ENCODE results near the gene ATP8A2. TPM values are rescaled to one million over a fixed set of nuclear protein-coding genes. Genes with fewer than 3 reads are reported as not detected.

Gene ATP8A2
- total RNA-seq, 3 donors from 2014 or later (not counting 1 experiment from before 2014, with no cell fraction given), result 0.43 to 0.68 (median 0.59) TPM

DNA sequence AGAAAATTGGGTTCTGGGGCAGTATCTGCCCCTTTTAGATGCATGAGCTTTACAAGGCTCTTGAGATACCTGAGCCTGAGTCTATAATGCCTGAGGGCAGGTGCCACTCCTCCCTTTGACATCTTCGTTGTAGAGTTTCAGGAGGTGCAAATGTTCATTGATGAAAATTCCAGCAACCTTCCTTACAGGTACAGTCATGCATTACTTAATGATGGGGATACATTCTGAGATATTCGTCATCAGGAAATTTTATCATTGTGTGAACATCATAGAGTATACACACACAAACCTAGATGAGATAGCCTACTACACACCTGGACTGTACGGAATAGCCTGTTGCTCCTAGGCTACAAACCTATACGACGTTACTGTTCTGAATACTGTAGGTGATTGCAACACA is 370.0 kb downstream of the ATP8A2 start:
- Histone ChIP-seq H3K4me1 (ENCODE audit: control insufficient read depth, insufficient read depth, low read length) (peaks cover 18% of the 10 kb centered on the region), H3K27ac (ENCODE audit: low read length) (no peak overlapping the region), H3K9me3 (ENCODE audit: control insufficient read depth, insufficient read depth, low read length) (no peaks in the 10 kb centered on the region), H3K4me3 (ENCODE audit: low read length) (no peak overlapping the region), H3K36me3 (ENCODE audit: control insufficient read depth, insufficient read depth, low read length) (no peaks in the 10 kb centered on the region), H3K27me3 (ENCODE audit: control insufficient read depth, insufficient read depth, low read length) (no peaks in the 10 kb centered on the region)
- Mint-ChIP-seq H3K9me3 (no peaks in the 10 kb centered on the region), H3K4me1 (peaks cover 26 to 35% of the 10 kb centered on the region in 2 donors), H3K27ac (no peak overlapping the region), H3K36me3 (no peaks in the 10 kb centered on the region), H3K27me3 (ENCODE audit: low read depth in 2 of 2) (no peaks in the 10 kb centered on the region), H3K4me3 (no peak overlapping the region)
- 94% methylated on average over 2 of the region's 5 CpGs for WGBS (ENCODE audit: insufficient coverage)
- no peak for DNase-seq
- no peak for ATAC-seq
- intact Hi-C loops (cut with micrococcal nuclease), result no loop called here
- TF ChIP-seq, protein P1, sequence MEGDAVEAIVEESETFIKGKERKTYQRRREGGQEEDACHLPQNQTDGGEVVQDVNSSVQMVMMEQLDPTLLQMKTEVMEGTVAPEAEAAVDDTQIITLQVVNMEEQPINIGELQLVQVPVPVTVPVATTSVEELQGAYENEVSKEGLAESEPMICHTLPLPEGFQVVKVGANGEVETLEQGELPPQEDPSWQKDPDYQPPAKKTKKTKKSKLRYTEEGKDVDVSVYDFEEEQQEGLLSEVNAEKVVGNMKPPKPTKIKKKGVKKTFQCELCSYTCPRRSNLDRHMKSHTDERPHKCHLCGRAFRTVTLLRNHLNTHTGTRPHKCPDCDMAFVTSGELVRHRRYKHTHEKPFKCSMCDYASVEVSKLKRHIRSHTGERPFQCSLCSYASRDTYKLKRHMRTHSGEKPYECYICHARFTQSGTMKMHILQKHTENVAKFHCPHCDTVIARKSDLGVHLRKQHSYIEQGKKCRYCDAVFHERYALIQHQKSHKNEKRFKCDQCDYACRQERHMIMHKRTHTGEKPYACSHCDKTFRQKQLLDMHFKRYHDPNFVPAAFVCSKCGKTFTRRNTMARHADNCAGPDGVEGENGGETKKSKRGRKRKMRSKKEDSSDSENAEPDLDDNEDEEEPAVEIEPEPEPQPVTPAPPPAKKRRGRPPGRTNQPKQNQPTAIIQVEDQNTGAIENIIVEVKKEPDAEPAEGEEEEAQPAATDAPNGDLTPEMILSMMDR (IDR thresholded peaks at IDR 0.05), result no peak

DNA sequence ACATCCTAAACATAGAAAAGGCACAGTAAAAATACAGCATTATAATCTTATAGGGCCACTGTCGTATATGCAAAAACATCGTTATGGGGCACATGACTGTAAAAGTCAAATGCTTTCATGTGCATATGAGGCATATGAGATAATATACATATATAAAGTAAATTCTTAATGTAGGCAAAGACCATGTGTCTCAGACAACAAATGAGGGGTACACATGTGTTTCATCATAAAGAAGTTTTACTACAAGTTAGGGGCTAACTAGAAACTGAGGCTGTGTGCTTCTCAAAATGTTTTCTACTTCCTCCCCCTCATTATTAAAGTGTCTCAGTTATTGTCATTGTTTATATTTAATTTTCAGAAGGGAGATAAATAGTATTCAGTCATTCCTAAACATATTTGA is 370.4 kb downstream of the ATP8A2 start:
- ATAC-seq, result no peak
- WGBS (ENCODE audit: insufficient coverage), result no CpG with 5 or more reads among the region's 2 CpGs

DNA sequence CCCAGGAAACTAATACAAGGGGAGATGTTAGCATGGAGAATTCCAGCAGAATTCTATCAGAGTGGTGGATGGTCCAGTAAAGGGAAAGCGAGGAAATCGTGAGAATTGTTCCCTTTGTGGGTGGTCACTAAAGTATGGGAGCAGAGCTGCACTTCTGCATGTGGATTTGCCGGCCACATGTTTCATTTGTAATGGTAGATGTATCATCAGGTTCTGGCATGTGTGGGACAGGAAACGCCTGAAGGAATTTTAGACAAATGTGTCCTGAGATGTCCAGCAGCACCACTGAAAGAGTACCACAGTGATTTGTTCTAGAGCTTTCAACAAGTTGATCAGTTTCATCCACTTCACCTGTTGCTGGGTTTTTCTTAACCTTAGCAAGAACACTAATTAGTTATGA is 371.6 kb downstream of the ATP8A2 start:
- Histone ChIP-seq H3K27ac (ENCODE audit: low read length) (no peak overlapping the region), H3K36me3 (ENCODE audit: control insufficient read depth, insufficient read depth, low read length) (no peaks in the 10 kb centered on the region), H3K4me1 (ENCODE audit: control insufficient read depth, insufficient read depth, low read length) (peaks cover 7% of the 10 kb centered on the region), H3K27me3 (ENCODE audit: control insufficient read depth, insufficient read depth, low read length) (no peaks in the 10 kb centered on the region), H3K9me3 (ENCODE audit: control insufficient read depth, insufficient read depth, low read length) (no peaks in the 10 kb centered on the region), H3K4me3 (ENCODE audit: low read length) (no peak overlapping the region)
- no peak for DNase-seq
- Mint-ChIP-seq H3K27ac (no peak overlapping the region), H3K9me3 (no peaks in the 10 kb centered on the region), H3K4me3 (no peak overlapping the region), H3K27me3 (ENCODE audit: low read depth in 2 of 2) (peaks cover 0 to 8% of the 10 kb centered on the region in 2 donors), H3K36me3 (no peaks in the 10 kb centered on the region), H3K4me1 (peaks cover 17 to 23% of the 10 kb centered on the region in 2 donors)
- intact Hi-C loops (cut with micrococcal nuclease), result no loop called here
- 91% methylated on average over 4 of the region's 4 CpGs for WGBS (ENCODE audit: insufficient coverage)
- ATAC-seq, result no peak
- TF ChIP-seq, protein P1 (IDR thresholded peaks at IDR 0.05), result no peak

More for the DNA sequence above, 370.4 kb downstream of the ATP8A2 start:
- peaks cover 0 to 4% of the 10 kb centered on the region in 2 donors for H3K27me3 Mint-ChIP-seq (ENCODE audit: low read depth in 2 of 2)
- H3K4me3 Mint-ChIP-seq, result no peak overlapping the region
- TF ChIP-seq, protein P1 (IDR thresholded peaks at IDR 0.05), result no peak
- H3K36me3 ChIP-seq (ENCODE audit: control insufficient read depth, insufficient read depth, low read length), result no peaks in the 10 kb centered on the region
- intact Hi-C loops (cut with micrococcal nuclease), result no loop called here
- peaks cover 25 to 32% of the 10 kb centered on the region in 2 donors for H3K4me1 Mint-ChIP-seq
- no peak overlapping the region for H3K27ac ChIP-seq (ENCODE audit: low read length)
- H3K27ac Mint-ChIP-seq, result no peak overlapping the region
- DNase-seq, result no peak
- no peaks in the 10 kb centered on the region for H3K9me3 Mint-ChIP-seq
- no peaks in the 10 kb centered on the region for H3K9me3 ChIP-seq (ENCODE audit: control insufficient read depth, insufficient read depth, low read length)
- no peaks in the 10 kb centered on the region for H3K27me3 ChIP-seq (ENCODE audit: control insufficient read depth, insufficient read depth, low read length)
- peaks cover 18% of the 10 kb centered on the region for H3K4me1 ChIP-seq (ENCODE audit: control insufficient read depth, insufficient read depth, low read length)
- H3K36me3 Mint-ChIP-seq, result no peaks in the 10 kb centered on the region
- no peak overlapping the region for H3K4me3 ChIP-seq (ENCODE audit: low read length)

DNA sequence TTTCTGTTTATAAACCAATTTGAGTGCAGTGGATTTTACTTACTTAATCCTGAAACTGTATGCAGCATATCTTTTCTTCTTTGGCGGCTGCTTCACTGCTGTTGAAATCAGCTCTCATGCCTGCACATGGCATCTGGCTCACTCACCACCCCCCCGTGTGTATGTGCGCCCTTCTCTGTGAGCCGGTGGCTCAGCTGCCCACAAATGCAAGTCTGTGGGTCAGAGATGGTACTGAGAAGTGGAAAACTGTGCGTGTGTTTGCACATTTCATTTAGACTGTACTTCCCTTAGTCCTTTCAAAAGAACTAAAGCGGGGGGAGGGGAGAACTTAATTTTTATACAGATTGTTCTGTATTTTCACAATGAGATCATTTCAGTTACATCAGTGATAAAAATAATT is 372.4 kb downstream of the ATP8A2 start:
- Mint-ChIP-seq H3K36me3 (no peaks in the 10 kb centered on the region), H3K27ac (peak overlapping the region in 1 of 2 donors; percentile 15), H3K9me3 (no peaks in the 10 kb centered on the region), H3K4me3 (no peak overlapping the region), H3K27me3 (ENCODE audit: low read depth in 2 of 2) (peaks cover 0 to 8% of the 10 kb centered on the region in 2 donors), H3K4me1 (peaks cover 9 to 16% of the 10 kb centered on the region in 2 donors)
- Histone ChIP-seq H3K27ac (ENCODE audit: low read length) (no peak overlapping the region), H3K27me3 (ENCODE audit: control insufficient read depth, insufficient read depth, low read length) (no peaks in the 10 kb centered on the region), H3K9me3 (ENCODE audit: control insufficient read depth, insufficient read depth, low read length) (no peaks in the 10 kb centered on the region), H3K4me1 (ENCODE audit: control insufficient read depth, insufficient read depth, low read length) (peaks cover under 1% of the 10 kb centered on the region), H3K36me3 (ENCODE audit: control insufficient read depth, insufficient read depth, low read length) (no peaks in the 10 kb centered on the region), H3K4me3 (ENCODE audit: low read length) (no peak overlapping the region)
- intact Hi-C loops (cut with micrococcal nuclease), result no loop called here
- ATAC-seq (no peak), DNase-seq (no peak)
- 34% methylated on average over 3 of the region's 6 CpGs for WGBS (ENCODE audit: insufficient coverage)
- TF ChIP-seq, protein P1 (IDR thresholded peaks at IDR 0.05), result no peak

Data from natural killer cell (primary cell).